MM.1S (cell line): ENCODE data around the gene HOXC4.

Source experiments
- DNase-seq: peaks from one replicate; pipeline ENCODE4 v3.0.0-alpha.2; 2015
- H2AFZ ChIP-seq: fragments of 300-600 bp; sonication (generic); 2 replicates; pipeline ENCODE4 v1.6.0; 2016; ENCODE audit warnings: antibody characterized with exemption, low read length
- H3F3A ChIP-seq: fragments of 300-600 bp; sonication (generic); 2 replicates; pipeline ENCODE4 v1.6.1; 2016; ENCODE audit warnings: mild to moderate bottlenecking, antibody characterized with exemption, low read length, moderate library complexity, mixed read lengths; ENCODE audit not compliant: insufficient read depth
- H3K27ac ChIP-seq: fragments of 300-600 bp; sonication (generic); 2 replicates; pipeline ENCODE4 v1.5.1; 2016; ENCODE audit warnings: mild to moderate bottlenecking, low read length
- H3K27me3 ChIP-seq: fragments of 300-600 bp; sonication (generic); replicated peaks from 2 replicates; pipeline ENCODE4 v1.6.0; 2016; ENCODE audit warnings: low read length; ENCODE audit not compliant: insufficient read depth
- H3K36me3 ChIP-seq: fragments of 300-600 bp; sonication (generic); replicated peaks from 2 replicates; pipeline ENCODE4 v1.6.1; 2016; ENCODE audit warnings: mild to moderate bottlenecking, low read length, mixed read lengths; ENCODE audit not compliant: insufficient read depth
- H3K4me1 ChIP-seq: fragments of 300-600 bp; sonication (generic); 2 replicates; pipeline ENCODE4 v1.6.1; 2016; ENCODE audit warnings: low read length, mixed read lengths
- H3K4me2 ChIP-seq: fragments of 300-600 bp; sonication (generic); 2 replicates; pipeline ENCODE4 v1.6.0; 2016; ENCODE audit warnings: low read depth, low read length
- H3K4me3 ChIP-seq: fragments of 300-600 bp; sonication (generic); 2 replicates; pipeline ENCODE4 v1.5.1; 2016; ENCODE audit warnings: low read length, mixed read lengths
- H3K79me2 ChIP-seq: fragments of 300-600 bp; sonication (generic); 2 replicates; pipeline ENCODE4 v1.6.1; 2016; ENCODE audit warnings: mixed run types, low read length, mixed read lengths
- H3K9ac ChIP-seq: fragments of 300-600 bp; sonication (generic); 2 replicates; pipeline ENCODE4 v1.6.1; 2016; ENCODE audit warnings: low read length, mixed read lengths
- H3K9me2 ChIP-seq: fragments of 300-600 bp; sonication (generic); replicated peaks from 2 replicates; pipeline ENCODE4 v1.6.1; 2016; ENCODE audit warnings: mild to moderate bottlenecking, low read length, mixed read lengths; ENCODE audit not compliant: insufficient read depth
- H3K9me3 ChIP-seq: fragments of 300-600 bp; sonication (generic); replicated peaks from 2 replicates; pipeline ENCODE4 v1.6.1; 2016; ENCODE audit warnings: mild to moderate bottlenecking, low read length, mixed read lengths; ENCODE audit not compliant: insufficient read depth
- H4K20me1 ChIP-seq: fragments of 300-600 bp; sonication (generic); 2 replicates; pipeline ENCODE4 v1.6.1; 2016; ENCODE audit warnings: mild to moderate bottlenecking, low read length, moderate library complexity, mixed read lengths; ENCODE audit not compliant: insufficient read depth
- CTCF ChIP-seq: fragments of 300-600 bp; sonication (generic); IDR thresholded peaks from 2 replicates; pipeline ENCODE4 v1.5.1; 2016; ENCODE audit warnings: antibody characterized with exemption, low read length, mixed read lengths
- EZH2 ChIP-seq: fragments of 300-600 bp; sonication (generic); optimal IDR thresholded peaks from 2 replicates; pipeline ENCODE3; 2017; ENCODE audit warnings: low read depth, mild to moderate bottlenecking, antibody characterized with exemption, low read length, mixed read lengths
- EZH2phosphoT487 ChIP-seq: fragments of 300-600 bp; sonication (generic); IDR thresholded peaks from 2 replicates; pipeline ENCODE4 v1.6.1; 2018; ENCODE audit warnings: antibody characterized with exemption, low read length

The HOXC4 gene

GRCh38 chr12:54055552-54055951 is 1.9 kb downstream of the HOXC4 start:
- Histone ChIP-seq H3K27me3 (peaks cover 85% of the 10 kb centered on the region), H3K4me3 (no peak overlapping the region), H4K20me1 (no peaks in the 10 kb centered on the region)

GRCh38 chr12:54056110-54056509 is 2.5 kb downstream of the HOXC4 start:
- Histone ChIP-seq H4K20me1 (no peaks in the 10 kb centered on the region), H3K27me3 (peaks cover 85% of the 10 kb centered on the region)

More at GRCh38 chr12:54055552-54055951, 1.9 kb downstream of the HOXC4 start:
- Histone ChIP-seq H3K36me3 (no peaks in the 10 kb centered on the region), H3K9me3 (no peaks in the 10 kb centered on the region), H3K9ac (no peak overlapping the region), H3K9me2 (no peaks in the 10 kb centered on the region), H3K79me2 (no peaks in the 10 kb centered on the region), H3F3A (no peaks in the 10 kb centered on the region), H3K27ac (no peak overlapping the region), H3K4me1 (no peaks in the 10 kb centered on the region), H3K4me2 (no peak overlapping the region), H2AFZ (no peak overlapping the region)
- DNase-seq: no peak
- TF ChIP-seq EZH2 (no peak), EZH2phosphoT487 (no peak), CTCF (no peak)

GRCh38 chr12:54058128-54058768 is 4.6 kb downstream of the HOXC4 start:
- Histone ChIP-seq H3K4me1 (no peaks in the 10 kb centered on the region), H3K27ac (no peak overlapping the region), H3K36me3 (no peaks in the 10 kb centered on the region), H3K4me3 (no peak overlapping the region), H3K27me3 (peaks cover 84% of the 10 kb centered on the region), H3K9me2 (no peaks in the 10 kb centered on the region), H4K20me1 (no peaks in the 10 kb centered on the region), H3K4me2 (no peak overlapping the region), H3K9ac (no peak overlapping the region), H3F3A (no peaks in the 10 kb centered on the region), H2AFZ (no peak overlapping the region), H3K9me3 (no peaks in the 10 kb centered on the region), H3K79me2 (no peaks in the 10 kb centered on the region)
- no peak for DNase-seq
- TF ChIP-seq EZH2phosphoT487 (no peak), CTCF (no peak), EZH2 (no peak)

More at GRCh38 chr12:54056110-54056509, 2.5 kb downstream of the HOXC4 start:
- Histone ChIP-seq H3F3A (no peaks in the 10 kb centered on the region), H3K4me2 (no peak overlapping the region), H3K9me2 (no peaks in the 10 kb centered on the region), H3K9ac (no peak overlapping the region), H3K4me3 (no peak overlapping the region), H3K79me2 (no peaks in the 10 kb centered on the region), H2AFZ (no peak overlapping the region), H3K27ac (no peak overlapping the region), H3K36me3 (no peaks in the 10 kb centered on the region), H3K9me3 (no peaks in the 10 kb centered on the region), H3K4me1 (no peaks in the 10 kb centered on the region)
- TF ChIP-seq EZH2 (no peak), CTCF (no peak), EZH2phosphoT487 (no peak)
- DNase-seq: no peak
